ENCODE data around the gene TDP1. TPM values are rescaled to one million over a fixed set of nuclear protein-coding genes. Genes with fewer than 3 reads are reported as not detected.

The TDP1 gene
- total RNA-seq, 4 donors from 2014 or later = 7.5 to 9.7 (median 8.4) TPM

DNA sequence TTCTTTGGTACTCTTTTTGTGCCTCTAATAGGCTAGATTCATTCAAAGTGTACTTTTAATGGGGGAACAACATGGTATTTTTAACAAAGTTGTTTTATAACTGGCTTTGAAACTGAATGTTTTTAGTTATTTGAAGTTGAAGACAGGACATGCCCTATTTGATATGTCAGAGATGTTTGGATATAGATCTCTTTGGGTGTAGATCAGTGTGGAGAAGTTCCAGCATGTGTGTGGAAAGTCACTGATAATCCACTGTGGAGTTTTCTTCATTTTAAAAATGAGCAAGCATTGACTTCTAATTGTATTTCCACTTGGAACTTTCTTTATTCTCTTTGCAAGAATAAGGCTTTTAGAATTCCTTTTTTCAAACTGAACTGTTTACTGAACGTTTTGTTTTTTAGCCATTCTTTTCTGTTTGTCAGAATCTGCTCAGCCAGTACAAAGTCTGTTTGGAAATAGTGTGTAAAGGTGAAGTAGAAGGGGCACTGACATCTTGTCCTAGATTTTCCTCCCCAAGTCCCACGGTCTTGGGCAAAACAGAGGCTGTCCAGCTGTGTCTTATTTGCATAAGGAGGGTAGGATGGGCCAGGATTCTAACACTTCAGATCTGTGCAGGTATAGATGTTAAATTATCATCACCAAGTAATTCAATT lies 35.0 kb downstream of the TDP1 start:
- TF ChIP-seq POLR2AphosphoS5 (IDR thresholded peaks at IDR 0.05) (no peak), POLR2A (IDR thresholded peaks at IDR 0.05; ENCODE audit: low read depth) (no peak), EP300 (IDR thresholded peaks at IDR 0.05) (no peak)
- TF ChIP-seq, protein P1, sequence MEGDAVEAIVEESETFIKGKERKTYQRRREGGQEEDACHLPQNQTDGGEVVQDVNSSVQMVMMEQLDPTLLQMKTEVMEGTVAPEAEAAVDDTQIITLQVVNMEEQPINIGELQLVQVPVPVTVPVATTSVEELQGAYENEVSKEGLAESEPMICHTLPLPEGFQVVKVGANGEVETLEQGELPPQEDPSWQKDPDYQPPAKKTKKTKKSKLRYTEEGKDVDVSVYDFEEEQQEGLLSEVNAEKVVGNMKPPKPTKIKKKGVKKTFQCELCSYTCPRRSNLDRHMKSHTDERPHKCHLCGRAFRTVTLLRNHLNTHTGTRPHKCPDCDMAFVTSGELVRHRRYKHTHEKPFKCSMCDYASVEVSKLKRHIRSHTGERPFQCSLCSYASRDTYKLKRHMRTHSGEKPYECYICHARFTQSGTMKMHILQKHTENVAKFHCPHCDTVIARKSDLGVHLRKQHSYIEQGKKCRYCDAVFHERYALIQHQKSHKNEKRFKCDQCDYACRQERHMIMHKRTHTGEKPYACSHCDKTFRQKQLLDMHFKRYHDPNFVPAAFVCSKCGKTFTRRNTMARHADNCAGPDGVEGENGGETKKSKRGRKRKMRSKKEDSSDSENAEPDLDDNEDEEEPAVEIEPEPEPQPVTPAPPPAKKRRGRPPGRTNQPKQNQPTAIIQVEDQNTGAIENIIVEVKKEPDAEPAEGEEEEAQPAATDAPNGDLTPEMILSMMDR (IDR thresholded peaks at IDR 0.05) = no peak
- no peaks in the 10 kb centered on the region for H3K4me1 ChIP-seq
- no peak for DNase-seq (ENCODE audit: extremely low spot score)
- WGBS = 67% methylated on average over 2 of the region's 2 CpGs
- peaks cover 10 to 89% (median 34%) of the 10 kb centered on the region in 4 donors for H3K36me3 ChIP-seq
- H3K9me3 ChIP-seq = no peaks in the 10 kb centered on the region
- H3K4me3 ChIP-seq = no peak overlapping the region
- intact Hi-C loops (cut with DNase I) = no loop called here
- H3K27me3 ChIP-seq = no peaks in the 10 kb centered on the region
- H3K27ac ChIP-seq (replicated peaks in 1 of 4) = no peak overlapping the region

GRCh38 chr14:89992273-89992672 lies 36.5 kb downstream of the TDP1 start:
- Histone ChIP-seq H3K36me3 (peaks cover 20 to 89% (median 40%) of the 10 kb centered on the region in 4 donors), H3K27me3 (no peaks in the 10 kb centered on the region), H3K9me3 (no peaks in the 10 kb centered on the region), H3K4me1 (no peaks in the 10 kb centered on the region), H3K4me3 (no peak overlapping the region), H3K27ac (replicated peaks in 1 of 4) (no peak overlapping the region)
- WGBS = 95% methylated on average over 3 of the region's 3 CpGs
- intact Hi-C loops (cut with DNase I) = no loop called here
- DNase-seq (ENCODE audit: extremely low spot score) = no peak
- TF ChIP-seq POLR2AphosphoS5 (IDR thresholded peaks at IDR 0.05) (no peak), POLR2A (IDR thresholded peaks at IDR 0.05; ENCODE audit: low read depth) (no peak), EP300 (IDR thresholded peaks at IDR 0.05) (no peak)
- TF ChIP-seq, protein P1 (IDR thresholded peaks at IDR 0.05) = no peak

GRCh38 chr14:89996963-89997362 lies 41.2 kb downstream of the TDP1 start:
- Histone ChIP-seq H3K27ac (replicated peaks in 1 of 4) (no peak overlapping the region), H3K9me3 (no peaks in the 10 kb centered on the region), H3K36me3 (peaks cover 23 to 78% (median 45%) of the 10 kb centered on the region in 4 donors), H3K4me1 (no peaks in the 10 kb centered on the region), H3K27me3 (no peaks in the 10 kb centered on the region), H3K4me3 (no peak overlapping the region)
- TF ChIP-seq POLR2AphosphoS5 (IDR thresholded peaks at IDR 0.05) (no peak), POLR2A (IDR thresholded peaks at IDR 0.05; ENCODE audit: low read depth) (no peak), EP300 (IDR thresholded peaks at IDR 0.05) (no peak)
- TF ChIP-seq, protein P1 (IDR thresholded peaks at IDR 0.05) = no peak
- intact Hi-C loops (cut with DNase I) = no loop called here
- no peak for DNase-seq (ENCODE audit: extremely low spot score)
- 92% methylated on average over 1 of the region's 1 CpG for WGBS

GRCh38 chr14:90000935-90001334 lies 45.2 kb downstream of the TDP1 start:
- TF ChIP-seq POLR2AphosphoS5 (IDR thresholded peaks at IDR 0.05) (no peak), POLR2A (IDR thresholded peaks at IDR 0.05; ENCODE audit: low read depth) (no peak), EP300 (IDR thresholded peaks at IDR 0.05) (no peak)
- TF ChIP-seq, protein P1 (IDR thresholded peaks at IDR 0.05) = no peak
- intact Hi-C loops (cut with DNase I) = no loop called here
- H3K36me3 ChIP-seq = peaks cover 15 to 52% (median 24%) of the 10 kb centered on the region in 4 donors
- no peaks in the 10 kb centered on the region for H3K27me3 ChIP-seq
- 93% methylated on average over 2 of the region's 2 CpGs for WGBS
- H3K4me3 ChIP-seq = no peak overlapping the region
- DNase-seq (ENCODE audit: extremely low spot score) = no peak
- H3K27ac ChIP-seq (replicated peaks in 1 of 4) = no peak overlapping the region
- no peaks in the 10 kb centered on the region for H3K9me3 ChIP-seq
- H3K4me1 ChIP-seq = no peaks in the 10 kb centered on the region

Data from esophagus muscularis mucosa (tissue), 4 donors.